HepG2 (cell line): ENCODE data around the gene GNG12. TPM values are rescaled to one million over a fixed set of nuclear protein-coding genes. Genes with fewer than 3 reads are reported as not detected.

Source experiments
- ATF4 ChIP-seq, 2 experiments: fragments of 450-650 bp in 1 of 2; sonication (generic) in 1 of 2; formaldehyde crosslinking; IDR thresholded peaks; 2 replicates each; pipeline versions ENCODE4 v1.5.0 to v1.8.0; 2020 to 2022; ENCODE audit warnings: mild to moderate bottlenecking in 1 of 2, missing genetic modification reagents in 1 of 2
- ETV5 ChIP-seq: IDR thresholded peaks from 2 replicates; pipeline ENCODE4 v1.6.1; 2018; ENCODE audit warnings: missing biosample characterization, missing genetic modification reagents, inconsistent platforms, borderline replicate concordance
- GTF2F1 ChIP-seq: fragments of 150-350 bp; IDR thresholded peaks from 2 replicates; pipeline ENCODE4 v1.6.1; 2014; ENCODE audit warnings: low read length
- GZF1 ChIP-seq: sonication (generic); formaldehyde crosslinking; IDR thresholded peaks from 2 replicates; pipeline ENCODE4 v1.5.1; 2020; ENCODE audit warnings: mild to moderate bottlenecking, missing genetic modification reagents
- MAX ChIP-seq: IDR thresholded peaks from 2 replicates; pipeline ENCODE4 v1.6.1; 2012; ENCODE audit warnings: inconsistent platforms
- SAP130 ChIP-seq: IDR thresholded peaks from 2 replicates; pipeline ENCODE4 v1.6.1; 2016; ENCODE audit warnings: low read depth
- SRY ChIP-seq: sonication (generic); formaldehyde crosslinking; IDR thresholded peaks from 2 replicates; pipeline ENCODE4 v1.8.0; 2022; ENCODE audit warnings: mild to moderate bottlenecking, missing genetic modification reagents
- TP53 ChIP-seq: sonication (generic); formaldehyde crosslinking; conservative IDR thresholded peaks from 2 replicates; pipeline ENCODE4 v1.4.0; 2020; ENCODE audit warnings: missing genetic modification reagents
- ZNF124 ChIP-seq: sonication (generic); formaldehyde crosslinking; IDR thresholded peaks from 2 replicates; pipeline ENCODE4 v1.4.0; 2020; ENCODE audit warnings: missing genetic modification reagents
- ZNF547 ChIP-seq: sonication (generic); formaldehyde crosslinking; IDR thresholded peaks from 2 replicates; pipeline ENCODE4 v1.5.1; 2020; ENCODE audit warnings: mild to moderate bottlenecking, missing genetic modification reagents
- ZNF687 ChIP-seq: sonication (generic); formaldehyde crosslinking; IDR thresholded peaks from 2 replicates; pipeline ENCODE4 v1.5.1; 2020; ENCODE audit warnings: mild to moderate bottlenecking, missing genetic modification reagents, moderate library complexity
- ZNF709 ChIP-seq: sonication (generic); formaldehyde crosslinking; IDR thresholded peaks from 2 replicates; pipeline ENCODE4 v1.5.0; 2020; ENCODE audit warnings: mild to moderate bottlenecking, missing genetic modification reagents
- polyA plus RNA-seq, 8 experiments: library from polyadenylated mRNA; depleted of rRNA in 3 of 8; stranded (reverse) in 7 of 8; unstranded in 1 of 8; fragments of >200 nt; fragmentation: Illumina TruSeq in 4 of 8; extraction: Trizol in 4 of 8; gene quantifications; 2 replicates each; pipeline versions ENCODE4 v1.2.1 to v1.2.3, GENCODE V29; 2011 to 2016; ENCODE audit warnings: low read depth in 4 of 8, missing spikeins in 1 of 8, mixed read lengths in 1 of 8; ENCODE audit not compliant: insufficient read depth in 1 of 8
- total RNA-seq, 5 experiments: library from RNA; depleted of rRNA; stranded (reverse); fragments of >200 nt; fragmentation: Illumina TruSeq; extraction: Trizol; gene quantifications; 2 replicates each; pipeline ENCODE4 v1.2.3, GENCODE V29; 2016; ENCODE audit warnings: low read depth in 1 of 5
- TF ChIP-seq, protein P1 (sequence below): sonication (generic); formaldehyde crosslinking; IDR thresholded peaks from 2 replicates; pipeline ENCODE4 v1.4.0; 2020; ENCODE audit warnings: mild to moderate bottlenecking, missing genetic modification reagents
- TF ChIP-seq, protein P2 (sequence below): sonication (generic); formaldehyde crosslinking; IDR thresholded peaks from 2 replicates; pipeline ENCODE4; 2020; ENCODE audit warnings: missing genetic modification reagents, mild to moderate bottlenecking, borderline replicate concordance
- TF ChIP-seq, protein P3 (sequence below): sonication (generic); formaldehyde crosslinking; IDR thresholded peaks from 2 replicates; pipeline ENCODE4 v1.9.0; 2021; ENCODE audit warnings: missing genetic modification reagents, mild to moderate bottlenecking, borderline replicate concordance

GNG12 gene
- total and polyA plus RNA-seq, 2 of the 13 experiments (the other 11 are each of a cell fraction or from before 2014, with no cell fraction given), result 0.11 TPM

DNA sequence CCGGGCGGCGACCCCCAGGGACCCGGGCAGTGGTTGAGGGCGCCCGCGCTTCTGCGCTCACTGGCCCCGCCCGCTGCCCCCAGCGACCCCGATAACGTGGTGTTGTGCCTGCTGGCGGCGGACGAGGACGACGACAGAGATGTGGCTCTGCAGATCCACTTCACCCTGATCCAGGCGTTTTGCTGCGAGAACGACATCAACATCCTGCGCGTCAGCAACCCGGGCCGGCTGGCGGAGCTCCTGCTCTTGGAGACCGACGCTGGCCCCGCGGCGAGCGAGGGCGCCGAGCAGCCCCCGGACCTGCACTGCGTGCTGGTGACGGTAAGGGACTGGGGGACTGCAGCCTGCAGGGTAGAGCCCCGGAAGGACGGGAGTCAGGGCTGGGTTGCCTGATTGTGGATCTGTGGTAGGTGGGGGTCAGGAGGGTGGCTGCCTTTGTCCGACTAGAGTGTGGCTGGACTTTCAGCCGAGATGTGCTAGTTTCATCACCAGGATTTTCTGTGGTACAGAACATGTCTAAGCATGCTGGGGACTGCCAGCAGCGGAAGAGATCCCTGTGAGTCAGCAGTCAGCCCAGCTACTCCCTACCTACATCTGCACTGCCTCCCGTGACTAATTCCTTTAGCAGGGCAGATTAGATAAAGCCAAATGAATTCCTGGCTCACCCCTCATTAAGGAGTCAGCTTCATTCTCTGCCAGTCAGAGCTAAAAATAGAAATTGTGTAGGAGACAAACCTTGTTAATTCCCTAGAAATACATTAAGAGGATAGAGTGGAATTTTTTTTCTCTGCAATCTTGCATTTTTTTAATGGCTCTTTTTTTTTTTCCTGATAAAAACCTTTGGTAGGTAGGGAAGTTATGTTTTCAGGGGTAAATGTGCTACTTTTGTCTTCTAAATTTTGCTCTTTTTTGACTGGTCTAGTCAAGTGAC is 146.7 kb downstream of the GNG12 start (continued):
- peak; percentile 84 for TF ChIP-seq SAP130 (CRISPR knock-in tag)
- 0 out of 2 replicates have a peak, but pooled peaks have one; percentile 33 for TF ChIP-seq GTF2F1
- peak; percentile 83 for TF ChIP-seq ETV5 (CRISPR knock-in tag)
- TF ChIP-seq ZNF709 (CRISPR knock-in tag), result peak; percentile 100
- TF ChIP-seq ZNF687 (CRISPR knock-in tag), result peak; percentile 95
- peak in 1 of 2 experiments; percentile 91; a peak in 2 of 4 replicates for TF ChIP-seq ATF4 (CRISPR knock-in tag; IDR thresholded peaks at IDR 0.05)
- peak; percentile 60 for TF ChIP-seq MAX
- TF ChIP-seq, protein P1, sequence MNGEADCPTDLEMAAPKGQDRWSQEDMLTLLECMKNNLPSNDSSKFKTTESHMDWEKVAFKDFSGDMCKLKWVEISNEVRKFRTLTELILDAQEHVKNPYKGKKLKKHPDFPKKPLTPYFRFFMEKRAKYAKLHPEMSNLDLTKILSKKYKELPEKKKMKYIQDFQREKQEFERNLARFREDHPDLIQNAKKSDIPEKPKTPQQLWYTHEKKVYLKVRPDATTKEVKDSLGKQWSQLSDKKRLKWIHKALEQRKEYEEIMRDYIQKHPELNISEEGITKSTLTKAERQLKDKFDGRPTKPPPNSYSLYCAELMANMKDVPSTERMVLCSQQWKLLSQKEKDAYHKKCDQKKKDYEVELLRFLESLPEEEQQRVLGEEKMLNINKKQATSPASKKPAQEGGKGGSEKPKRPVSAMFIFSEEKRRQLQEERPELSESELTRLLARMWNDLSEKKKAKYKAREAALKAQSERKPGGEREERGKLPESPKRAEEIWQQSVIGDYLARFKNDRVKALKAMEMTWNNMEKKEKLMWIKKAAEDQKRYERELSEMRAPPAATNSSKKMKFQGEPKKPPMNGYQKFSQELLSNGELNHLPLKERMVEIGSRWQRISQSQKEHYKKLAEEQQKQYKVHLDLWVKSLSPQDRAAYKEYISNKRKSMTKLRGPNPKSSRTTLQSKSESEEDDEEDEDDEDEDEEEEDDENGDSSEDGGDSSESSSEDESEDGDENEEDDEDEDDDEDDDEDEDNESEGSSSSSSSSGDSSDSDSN (CRISPR knock-in tag), result peak; percentile 79
- TF ChIP-seq, protein P2, sequence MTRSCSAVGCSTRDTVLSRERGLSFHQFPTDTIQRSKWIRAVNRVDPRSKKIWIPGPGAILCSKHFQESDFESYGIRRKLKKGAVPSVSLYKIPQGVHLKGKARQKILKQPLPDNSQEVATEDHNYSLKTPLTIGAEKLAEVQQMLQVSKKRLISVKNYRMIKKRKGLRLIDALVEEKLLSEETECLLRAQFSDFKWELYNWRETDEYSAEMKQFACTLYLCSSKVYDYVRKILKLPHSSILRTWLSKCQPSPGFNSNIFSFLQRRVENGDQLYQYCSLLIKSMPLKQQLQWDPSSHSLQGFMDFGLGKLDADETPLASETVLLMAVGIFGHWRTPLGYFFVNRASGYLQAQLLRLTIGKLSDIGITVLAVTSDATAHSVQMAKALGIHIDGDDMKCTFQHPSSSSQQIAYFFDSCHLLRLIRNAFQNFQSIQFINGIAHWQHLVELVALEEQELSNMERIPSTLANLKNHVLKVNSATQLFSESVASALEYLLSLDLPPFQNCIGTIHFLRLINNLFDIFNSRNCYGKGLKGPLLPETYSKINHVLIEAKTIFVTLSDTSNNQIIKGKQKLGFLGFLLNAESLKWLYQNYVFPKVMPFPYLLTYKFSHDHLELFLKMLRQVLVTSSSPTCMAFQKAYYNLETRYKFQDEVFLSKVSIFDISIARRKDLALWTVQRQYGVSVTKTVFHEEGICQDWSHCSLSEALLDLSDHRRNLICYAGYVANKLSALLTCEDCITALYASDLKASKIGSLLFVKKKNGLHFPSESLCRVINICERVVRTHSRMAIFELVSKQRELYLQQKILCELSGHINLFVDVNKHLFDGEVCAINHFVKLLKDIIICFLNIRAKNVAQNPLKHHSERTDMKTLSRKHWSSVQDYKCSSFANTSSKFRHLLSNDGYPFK (CRISPR knock-in tag), result no peak
- peak; percentile 64; the same call in 1 of the 2 replicates for TF ChIP-seq ZNF547 (CRISPR knock-in tag)
- peak; percentile 99 for TF ChIP-seq TP53 (CRISPR knock-in tag)
- peak; percentile 84; the same call in 1 of the 2 replicates for TF ChIP-seq SRY (CRISPR knock-in tag)
- TF ChIP-seq GZF1 (CRISPR knock-in tag), result no peak
- peak; percentile 53; the same call in 1 of the 2 replicates for TF ChIP-seq ZNF124 (CRISPR knock-in tag)
- TF ChIP-seq, protein P3, sequence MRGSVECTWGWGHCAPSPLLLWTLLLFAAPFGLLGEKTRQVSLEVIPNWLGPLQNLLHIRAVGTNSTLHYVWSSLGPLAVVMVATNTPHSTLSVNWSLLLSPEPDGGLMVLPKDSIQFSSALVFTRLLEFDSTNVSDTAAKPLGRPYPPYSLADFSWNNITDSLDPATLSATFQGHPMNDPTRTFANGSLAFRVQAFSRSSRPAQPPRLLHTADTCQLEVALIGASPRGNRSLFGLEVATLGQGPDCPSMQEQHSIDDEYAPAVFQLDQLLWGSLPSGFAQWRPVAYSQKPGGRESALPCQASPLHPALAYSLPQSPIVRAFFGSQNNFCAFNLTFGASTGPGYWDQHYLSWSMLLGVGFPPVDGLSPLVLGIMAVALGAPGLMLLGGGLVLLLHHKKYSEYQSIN (CRISPR knock-in tag), result no peak
